Activated CD4-positive, alpha-beta T cell treated with anti-CD3 and anti-CD28 coated beads, Interleukin-2, amount 50 U/mL, for 16 hours (primary cell): ENCODE measurements around the gene TFAP2D.
A peak's percentile ranks its signal among the peaks of the same experiment; 100 is the strongest.

Source experiments
- DNase-seq: peaks from one replicate; pipeline ENCODE4 v3.0.0-alpha.2; 2020

The TFAP2D gene

GRCh38 chr6:50721978-50722377, 8.7 kb downstream of the TFAP2D start:
- DNase-seq, result no peak

GRCh38 chr6:50722829-50723554, 9.7 kb downstream of the TFAP2D start:
- no peak for DNase-seq

- DNase-seq, result no peak
Observed at GRCh38 chr6:50724381-50725124, 11.2 kb downstream of the TFAP2D start.

- DNase-seq, result no peak
Observed at GRCh38 chr6:50734488-50734887, 21.2 kb downstream of the TFAP2D start.

- DNase-seq, result no peak
Observed at GRCh38 chr6:50742161-50742560, 28.8 kb downstream of the TFAP2D start.

- no peak for DNase-seq
Observed at GRCh38 chr6:50744976-50745375, 31.6 kb downstream of the TFAP2D start.

GRCh38 chr6:50762798-50763197, 49.5 kb downstream of the TFAP2D start:
- no peak for DNase-seq

- DNase-seq, result no peak
Observed at GRCh38 chr6:50778696-50779095, 65.4 kb downstream of the TFAP2D start.

GRCh38 chr6:50780382-50780781, 67.1 kb downstream of the TFAP2D start:
- DNase-seq, result no peak

- no peak for DNase-seq
Observed at GRCh38 chr6:50785921-50786320, 72.6 kb downstream of the TFAP2D start.

- DNase-seq, result peak; percentile 45
Observed at GRCh38 chr6:50791900-50792508, 78.7 kb downstream of the TFAP2D start.

- no peak for DNase-seq
Observed at GRCh38 chr6:50792771-50793170, 79.4 kb downstream of the TFAP2D start.

GRCh38 chr6:50795574-50795973, 82.2 kb downstream of the TFAP2D start:
- DNase-seq, result no peak

GRCh38 chr6:50804283-50804682, 91.0 kb downstream of the TFAP2D start:
- DNase-seq, result no peak

GRCh38 chr6:50807035-50807434, 93.7 kb downstream of the TFAP2D start:
- DNase-seq, result no peak

- no peak for DNase-seq
Observed at GRCh38 chr6:50815436-50816114, 102.2 kb downstream of the TFAP2D start.

- DNase-seq, result peak; percentile 72
Observed at GRCh38 chr6:50816115-50816675, 102.9 kb downstream of the TFAP2D start.

- no peak for DNase-seq
Observed at GRCh38 chr6:50816947-50817645, 103.8 kb downstream of the TFAP2D start.

GRCh38 chr6:50817646-50817950, 104.3 kb downstream of the TFAP2D start:
- DNase-seq, result no peak

- no peak for DNase-seq
Observed at GRCh38 chr6:50818020-50818419, 104.7 kb downstream of the TFAP2D start.

- DNase-seq, result no peak
Observed at GRCh38 chr6:50818673-50819072, 105.3 kb downstream of the TFAP2D start, which contains the start of gene TFAP2B. Gene TFAP2B (plus strand): TSS chr6:50818871. CDS start chr6:50818892, 21 bp downstream.

GRCh38 chr6:50819466-50819903, 106.2 kb downstream of the TFAP2D start:
- no peak for DNase-seq
